Activated gamma-delta T cell (primary cell): Measurements from ENCODE around the gene BBX.
"Not testable (repeated sequence)": the region's sequence is repeated elsewhere in the genome, so short reads cannot be mapped to it uniquely, and the experiment has no call there.

Source experiments
- DNase-seq: peaks from one replicate; lab custom pipeline; 2025; lab: John Stamatoyannopoulos, UW

The BBX gene

DNA sequence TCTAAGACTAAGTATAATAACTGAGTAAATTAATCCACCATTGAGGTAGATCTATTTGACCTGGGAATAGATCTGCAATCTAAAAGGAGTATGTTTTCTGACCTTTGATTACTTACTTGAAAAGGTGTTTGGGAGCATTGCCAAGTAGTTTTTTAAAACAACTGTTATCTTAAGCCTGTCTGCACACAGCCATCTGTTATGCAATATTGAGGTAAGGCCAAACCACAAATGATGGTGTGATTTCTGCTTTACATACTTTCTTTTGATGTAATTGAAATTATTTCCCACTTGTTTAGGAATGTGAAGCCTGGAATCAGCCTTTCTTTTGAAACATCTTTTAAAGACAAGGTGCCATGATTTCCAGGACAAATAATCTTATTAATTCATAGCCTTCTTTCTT lies 274.0 kb downstream of the BBX start:
- no peak for DNase-seq

DNA sequence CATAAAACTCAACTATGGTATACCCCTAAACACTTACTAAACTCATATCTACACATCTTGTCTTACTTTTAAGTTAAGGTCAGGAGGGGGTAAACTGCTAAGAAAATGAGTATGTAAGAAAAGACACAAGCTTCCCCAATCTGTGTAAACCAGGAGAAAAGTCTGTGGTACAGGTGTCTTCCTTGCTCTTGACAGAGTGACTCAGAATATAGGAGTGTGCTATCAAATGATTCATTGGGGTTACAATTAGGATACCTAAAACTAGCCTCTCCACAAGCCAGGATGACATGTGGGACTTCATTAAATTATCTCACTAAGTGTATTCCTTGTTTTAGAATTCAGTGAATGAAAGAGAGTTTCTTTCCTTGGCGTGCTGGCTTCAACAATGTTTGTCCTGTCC lies 274.8 kb downstream of the BBX start:
- DNase-seq: no peak

DNA sequence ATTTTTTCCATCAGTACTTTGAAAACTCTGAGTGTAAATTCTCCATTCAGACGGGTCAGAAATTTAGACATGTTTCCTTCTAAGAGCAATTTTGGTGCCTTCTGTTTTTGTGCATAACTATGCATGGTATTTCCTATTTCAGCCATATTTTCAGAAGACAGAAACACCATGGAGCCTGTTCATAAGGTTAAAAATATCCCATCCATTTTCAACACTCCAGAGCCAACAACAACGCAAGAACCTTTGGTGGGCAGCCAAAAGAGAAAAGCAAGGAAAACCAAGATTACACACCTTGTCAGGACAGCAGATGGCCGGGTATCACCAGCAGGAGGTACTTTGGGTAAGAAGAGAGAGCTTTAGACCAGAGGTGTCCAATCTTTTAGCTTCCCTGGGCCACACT lies 275.6 kb downstream of the BBX start:
- DNase-seq: no peak

DNA sequence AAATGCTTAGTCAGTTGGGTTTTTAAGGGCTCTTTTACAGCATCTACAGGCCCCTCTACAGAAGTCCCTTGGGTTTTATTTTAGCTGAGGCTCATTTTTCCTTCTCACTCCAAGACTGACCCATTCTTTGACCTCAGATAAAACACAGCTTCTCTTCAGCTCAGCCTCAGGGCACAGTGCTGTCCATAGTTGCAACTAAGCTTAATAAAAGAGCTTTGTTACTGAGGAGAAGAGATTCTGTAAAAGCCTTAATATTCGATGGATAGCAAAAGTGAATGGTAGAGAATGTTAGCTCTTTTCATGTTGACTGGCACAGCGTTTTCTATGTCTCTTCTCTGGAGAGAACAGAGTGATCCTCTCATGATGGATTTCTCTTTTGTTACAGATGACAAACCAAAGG lies 277.9 kb downstream of the BBX start:
- DNase-seq: no peak

DNA sequence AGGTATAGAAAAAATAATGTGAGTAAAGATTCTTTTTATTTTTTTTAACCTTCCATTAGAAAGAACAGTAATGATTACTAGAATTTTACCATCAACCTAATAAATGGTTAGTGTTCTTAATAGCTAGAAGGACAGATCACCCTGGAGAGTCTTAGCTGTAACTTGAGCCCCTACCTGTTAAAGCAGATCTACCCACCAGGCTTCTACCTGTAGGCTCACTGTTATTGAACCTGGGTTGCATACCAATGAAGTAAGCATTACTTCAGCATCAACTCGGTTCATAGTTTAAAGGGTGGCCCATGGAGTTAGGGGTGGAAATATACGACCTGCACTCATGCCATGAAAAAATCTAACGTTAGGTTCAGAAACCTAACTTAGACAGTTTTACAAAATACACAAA lies 280.4 kb downstream of the BBX start:
- DNase-seq: no peak

DNA sequence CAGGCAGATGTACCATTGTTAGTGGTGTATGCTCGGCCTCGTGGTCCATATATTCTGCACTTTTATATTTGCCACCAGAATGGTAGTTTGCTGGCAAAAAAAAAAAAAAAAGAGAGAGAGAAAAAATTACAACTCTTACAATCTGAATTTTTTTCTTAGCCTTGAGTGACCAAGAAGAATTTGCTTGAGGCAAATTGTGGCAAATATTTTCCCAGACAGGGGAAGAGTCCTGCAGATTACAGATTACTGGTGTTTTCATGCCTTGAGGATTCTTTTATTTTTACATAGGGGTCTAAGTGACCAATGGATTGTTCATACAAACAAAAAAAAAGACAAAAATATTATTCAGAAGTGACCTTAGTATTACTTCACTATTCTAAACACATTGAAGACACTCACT lies 283.3 kb downstream of the BBX start:
- DNase-seq: no peak

DNA sequence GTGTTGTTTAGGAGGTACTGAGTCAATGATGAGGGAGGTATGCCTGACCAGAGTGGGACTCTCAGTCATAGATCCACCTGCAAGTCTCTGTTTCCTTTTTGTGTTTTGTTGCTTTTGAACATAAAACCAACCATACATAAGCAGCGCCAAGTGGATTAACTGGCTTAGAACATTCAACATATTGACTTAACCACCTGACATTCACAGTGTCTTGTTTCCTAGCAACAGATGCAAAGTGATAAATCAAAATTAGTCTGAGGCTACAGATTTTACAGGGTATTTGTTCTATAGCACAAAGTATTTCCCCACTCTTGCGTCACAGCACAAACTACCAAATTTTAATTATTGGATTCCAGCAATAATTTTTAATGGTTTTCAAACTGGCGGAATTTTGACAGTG lies 283.8 kb downstream of the BBX start:
- no peak for DNase-seq

DNA sequence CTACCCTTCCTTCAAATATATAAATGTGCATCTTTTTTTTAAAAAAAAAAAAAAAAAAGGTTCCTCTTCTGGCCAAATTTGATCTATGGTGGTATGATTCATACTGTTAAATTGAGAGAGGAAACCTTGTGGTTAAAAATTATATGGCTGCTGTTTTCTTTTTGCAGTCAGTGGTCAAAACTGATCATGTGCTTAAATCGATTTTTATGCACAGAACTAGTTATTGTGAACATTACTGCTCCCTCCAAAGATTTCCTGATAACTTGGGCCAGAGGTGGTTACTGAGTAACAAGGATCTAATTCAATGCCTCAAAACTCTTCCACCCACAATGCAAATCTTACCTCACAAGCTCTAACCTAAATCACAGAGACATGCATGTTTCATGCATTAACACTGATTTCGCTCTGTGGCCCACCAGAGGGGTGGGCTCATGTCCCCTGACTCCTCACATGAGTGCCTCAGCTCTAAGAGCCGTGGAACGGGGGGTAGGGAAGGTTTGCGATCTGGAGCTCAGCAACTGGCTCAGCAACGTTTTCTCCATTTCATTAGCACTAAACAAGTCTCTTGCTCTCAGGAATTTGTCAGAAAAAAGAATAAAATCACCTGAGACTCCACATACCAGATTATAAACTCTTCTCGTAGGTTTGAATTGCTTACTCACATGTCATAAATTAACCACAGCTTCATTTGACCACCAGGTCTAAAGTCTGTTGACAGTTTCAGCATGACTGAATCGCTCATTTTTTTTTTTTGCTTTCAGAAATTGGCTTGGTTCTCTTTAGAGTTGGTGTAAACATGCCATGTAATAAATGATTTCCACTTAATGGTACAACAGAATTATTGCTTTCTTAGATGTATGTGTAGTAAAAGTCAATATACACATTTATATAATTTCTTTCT lies 287.7 kb downstream of the BBX start:
- no peak for DNase-seq

DNA sequence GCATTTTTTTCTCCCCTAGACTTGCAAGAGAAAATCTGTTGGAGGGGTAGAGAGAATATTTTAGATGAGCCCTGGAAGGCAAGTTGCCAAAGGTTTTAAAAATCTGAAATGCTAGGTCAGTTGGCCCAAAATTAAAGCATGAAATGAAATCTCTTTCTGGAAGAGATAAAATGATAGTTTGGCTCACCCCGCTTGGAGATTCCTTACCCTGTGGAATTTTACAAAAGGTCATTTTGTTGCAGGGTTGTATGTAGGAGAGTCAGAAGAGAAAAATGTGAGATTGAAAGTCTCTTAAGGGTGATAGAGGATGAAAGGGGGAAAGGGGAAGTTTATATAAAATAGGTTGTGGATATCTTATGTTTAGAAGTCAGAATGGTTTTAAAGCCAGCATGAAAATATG lies 290.3 kb downstream of the BBX start:
- DNase-seq: no peak

DNA sequence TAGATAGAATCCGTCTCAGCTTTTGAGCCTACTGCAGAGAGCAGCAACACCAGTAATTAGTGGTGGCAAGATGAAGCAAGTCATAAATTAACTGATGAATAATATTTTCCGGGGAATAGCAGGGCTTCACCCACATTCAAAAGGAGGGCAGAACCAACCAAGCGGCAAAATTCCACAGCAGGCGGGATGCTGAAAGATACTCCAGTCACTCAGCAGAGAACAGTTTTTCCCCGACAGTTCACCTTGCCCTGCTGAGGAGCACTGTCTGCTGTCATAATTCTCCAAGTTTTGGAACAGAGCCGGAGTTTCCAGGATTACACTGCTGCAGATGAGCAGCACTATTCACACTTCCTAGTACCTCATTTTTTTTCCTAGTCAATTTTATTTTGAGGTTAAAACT lies 293.3 kb downstream of the BBX start:
- no peak for DNase-seq

DNA sequence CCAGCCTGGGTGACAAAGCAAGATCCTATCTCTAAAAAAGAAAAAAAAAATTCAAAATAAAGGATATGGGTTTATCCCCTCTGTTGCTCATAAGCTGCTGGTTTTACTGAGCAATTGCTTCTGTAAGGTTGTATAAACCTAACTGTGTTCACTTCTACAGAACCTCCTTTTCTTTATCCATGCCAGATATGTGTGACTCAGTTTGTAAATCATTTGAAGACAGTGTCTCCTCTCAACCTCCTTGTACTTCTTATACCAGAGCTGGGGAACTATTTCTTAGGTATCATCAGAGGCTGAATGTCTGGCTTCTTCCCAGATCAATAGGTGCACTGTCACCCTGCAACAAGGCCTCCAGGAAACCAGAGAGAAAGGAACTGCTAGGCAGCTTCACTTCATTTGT lies 294.3 kb downstream of the BBX start:
- no peak for DNase-seq

DNA sequence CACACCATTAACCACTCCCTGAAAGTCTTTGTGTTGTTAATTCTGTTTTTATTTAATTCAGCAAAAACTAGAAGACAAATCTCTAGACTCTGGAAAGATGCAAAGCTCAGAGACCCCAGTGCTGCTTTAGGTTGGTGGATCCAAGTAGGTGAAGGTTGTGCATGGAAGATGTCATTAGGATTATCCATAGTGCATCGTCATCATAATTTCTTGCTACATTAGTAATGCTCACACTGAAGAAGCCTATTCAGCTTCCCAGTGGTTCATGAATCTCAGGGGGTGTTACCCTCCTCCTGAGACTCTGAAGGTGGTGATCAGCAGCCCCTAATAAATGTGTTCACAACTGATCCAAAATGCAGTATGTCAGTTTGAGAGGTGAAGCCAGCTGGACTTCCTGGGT lies 295.3 kb downstream of the BBX start:
- DNase-seq: no peak

DNA sequence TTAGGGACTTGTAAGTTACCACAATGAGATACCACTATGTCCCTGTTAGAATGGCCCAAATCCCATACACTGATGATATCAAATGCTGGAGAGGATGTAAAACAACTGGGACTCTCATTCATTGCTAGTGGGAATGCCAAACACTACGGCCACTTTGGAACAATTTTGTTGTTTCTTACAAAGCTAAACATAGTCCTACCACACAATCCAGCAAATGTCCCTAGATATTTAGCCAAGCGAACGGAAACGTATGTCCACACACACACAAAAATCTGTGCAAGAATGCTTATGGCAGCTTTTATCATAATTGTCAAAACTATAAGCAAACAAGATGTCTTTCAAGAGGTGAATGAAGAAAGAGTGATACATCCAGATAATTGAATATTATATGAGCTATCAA lies 296.9 kb downstream of the BBX start:
- DNase-seq: no peak

DNA sequence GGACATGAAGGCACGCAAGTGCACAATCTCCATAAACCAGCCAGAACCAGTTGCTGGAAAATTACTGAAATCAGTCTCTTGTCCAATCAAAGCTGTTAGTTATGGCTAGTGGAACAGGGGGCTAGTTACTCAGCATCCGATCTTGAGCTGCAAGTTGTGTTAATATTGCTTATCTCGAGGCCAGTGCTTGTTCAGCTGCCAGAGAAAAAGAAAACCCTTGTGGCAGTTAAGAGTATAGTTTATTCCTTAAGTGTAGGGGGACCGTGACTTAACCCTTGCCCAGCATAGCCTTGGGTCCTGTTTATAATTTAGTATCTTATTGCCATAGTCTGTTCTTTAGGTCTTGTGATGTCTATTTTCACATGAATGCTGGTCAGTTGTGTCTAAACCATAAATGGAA lies 299.5 kb downstream of the BBX start:
- no peak for DNase-seq

DNA sequence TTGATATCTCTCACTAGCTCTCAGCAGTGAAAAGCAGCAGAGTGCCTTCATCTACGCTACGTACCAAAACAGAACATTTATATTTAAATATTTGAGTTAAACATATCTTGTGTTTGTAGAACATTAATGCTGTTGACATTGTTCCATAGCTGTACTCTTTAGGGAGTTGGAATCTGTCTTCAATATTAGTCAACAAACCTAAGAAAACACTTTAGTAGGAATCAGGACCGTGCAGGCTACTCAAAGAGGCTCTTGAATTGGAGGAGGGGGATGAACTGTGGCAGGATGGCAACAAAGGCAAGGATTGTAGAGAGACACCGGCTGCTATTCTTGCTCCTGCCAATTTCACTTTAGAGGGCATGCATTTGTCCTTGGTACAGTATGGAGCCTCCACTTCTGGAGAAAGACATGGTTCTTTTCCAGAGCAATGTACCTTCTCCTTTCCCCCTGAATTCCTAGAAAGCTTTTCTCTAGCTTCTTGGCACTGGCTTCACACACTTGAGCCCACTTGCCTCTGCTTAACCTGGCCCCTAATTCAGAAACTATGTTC lies 302.1 kb downstream of the BBX start:
- DNase-seq: no peak

DNA sequence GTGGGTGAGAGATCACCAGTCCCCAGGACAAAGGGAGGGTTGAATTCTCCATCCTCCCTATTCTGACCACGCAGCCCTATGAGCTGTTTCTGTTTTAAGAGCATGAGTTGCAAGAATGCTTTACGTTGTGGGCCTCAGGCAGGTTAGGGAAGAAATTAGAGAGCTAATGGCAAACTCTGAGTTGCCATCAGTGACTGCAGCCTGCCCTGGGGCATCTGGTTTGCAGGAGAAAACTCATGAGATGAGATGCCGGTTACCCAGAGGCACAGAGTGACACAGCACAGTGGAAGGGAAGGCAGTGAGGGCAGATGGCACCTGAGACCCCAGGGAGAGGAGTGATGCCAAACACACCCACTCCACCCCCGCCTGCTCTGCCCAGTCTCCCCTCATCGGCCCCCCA lies 302.8 kb downstream of the BBX start:
- DNase-seq: no peak

DNA sequence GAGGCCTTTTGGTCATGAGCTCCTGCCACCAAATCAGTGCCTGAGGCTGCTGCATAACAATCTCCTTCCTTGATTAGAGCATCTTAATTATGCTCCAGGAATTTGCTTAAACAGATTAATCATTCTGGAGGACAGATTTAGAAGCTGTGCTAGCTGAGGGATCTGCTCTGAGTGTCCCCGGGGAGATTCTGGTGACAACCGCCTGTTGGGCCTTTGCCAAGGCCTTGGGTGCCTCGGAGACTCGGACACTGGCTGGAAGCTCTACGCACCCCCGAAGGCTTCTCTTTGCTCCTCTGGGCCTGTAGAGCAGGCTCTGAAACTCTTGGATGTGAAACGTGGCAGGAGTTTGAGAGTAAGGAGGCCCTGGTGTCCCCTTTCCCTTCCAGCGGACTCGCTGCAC lies 304.0 kb downstream of the BBX start:
- no peak for DNase-seq

DNA sequence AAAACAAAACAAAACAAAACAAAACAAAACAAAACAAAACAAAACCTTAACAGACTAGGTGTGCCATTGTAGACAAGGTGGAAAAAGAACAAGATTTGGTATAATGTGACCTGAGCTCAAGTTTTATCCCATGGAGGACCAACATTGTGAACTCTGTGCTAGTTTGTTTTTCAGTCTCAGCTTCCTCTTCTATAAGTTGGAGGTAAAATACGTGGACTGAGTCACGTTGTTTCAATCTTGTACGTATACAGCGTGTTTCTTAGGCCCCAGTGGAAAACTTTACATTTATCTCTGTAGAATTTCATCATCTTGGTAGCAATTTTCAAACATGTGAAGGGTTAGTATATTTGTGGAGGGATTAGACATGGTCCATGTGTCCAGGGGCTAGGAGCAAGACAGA lies 306.4 kb downstream of the BBX start:
- no peak for DNase-seq

DNA sequence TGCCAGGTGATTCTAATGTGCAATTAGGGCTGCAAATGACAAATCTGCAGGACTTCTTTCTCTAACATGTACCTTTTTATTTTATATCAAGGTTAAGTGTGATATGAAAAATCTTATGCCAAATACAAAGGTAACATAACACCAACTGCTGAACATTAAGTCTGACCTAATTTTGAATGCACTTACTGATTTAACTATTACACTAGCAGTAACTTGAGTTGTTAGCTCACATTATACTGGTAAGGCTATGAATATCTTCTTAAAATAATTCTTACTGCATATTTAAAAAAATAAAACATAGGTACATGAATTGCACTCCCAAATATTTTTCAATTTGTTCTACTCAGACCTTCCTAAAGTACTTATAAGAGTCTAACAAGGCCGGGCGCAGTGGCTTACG lies 308.8 kb downstream of the BBX start:
- DNase-seq: no peak

DNA sequence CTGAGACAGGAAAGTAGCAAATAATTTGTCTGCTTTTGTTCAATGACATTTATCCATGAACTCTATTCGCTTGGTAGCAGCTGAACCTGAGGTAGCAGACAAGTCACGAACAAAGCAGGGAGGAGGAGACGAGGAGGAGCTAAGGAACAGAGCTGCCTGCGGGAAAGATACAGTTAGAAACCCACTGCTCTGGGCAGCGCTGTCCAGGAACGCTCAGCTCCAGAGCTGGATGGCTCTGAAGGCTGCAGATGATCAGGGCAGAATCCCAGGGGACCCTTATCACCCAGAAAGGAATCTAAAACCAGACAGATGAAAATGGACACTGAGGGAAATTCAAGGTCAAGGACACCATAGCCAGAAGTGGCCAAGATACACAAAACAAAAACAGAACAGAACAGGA lies 310.3 kb downstream of the BBX start:
- DNase-seq: no peak

DNA sequence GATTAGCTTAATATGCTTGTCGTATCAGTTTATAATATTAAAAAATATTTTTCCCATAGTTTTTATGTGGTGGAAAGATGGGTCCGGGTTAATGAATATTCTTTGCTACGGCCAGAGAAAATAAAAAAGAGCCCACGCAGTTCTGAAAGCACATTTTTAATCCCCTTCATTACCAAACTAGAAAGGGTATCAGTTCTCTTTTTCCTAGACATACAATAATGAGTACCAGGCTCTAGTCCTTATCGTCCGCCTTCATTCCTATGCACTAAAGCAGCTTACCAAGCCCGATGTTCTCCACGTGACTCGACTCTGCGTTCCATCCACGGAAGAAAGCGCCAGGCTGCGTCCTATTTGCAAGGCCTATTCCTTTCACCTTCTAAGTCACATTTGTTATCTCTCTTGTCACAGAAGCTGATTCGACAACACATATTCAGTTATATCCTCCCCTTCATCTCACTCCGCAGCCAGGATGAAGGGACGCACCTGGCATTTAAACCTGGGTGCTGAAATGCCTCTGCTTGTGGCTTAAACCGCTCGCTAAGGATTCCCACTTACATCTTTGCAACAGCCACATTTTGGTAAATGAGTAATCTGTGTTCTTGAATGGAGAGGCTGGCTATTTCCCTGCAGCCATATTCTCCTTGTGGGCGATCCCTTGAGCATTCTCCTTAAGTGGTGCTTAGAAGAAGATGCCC lies 311.1 kb downstream of the BBX start:
- no peak for DNase-seq

DNA sequence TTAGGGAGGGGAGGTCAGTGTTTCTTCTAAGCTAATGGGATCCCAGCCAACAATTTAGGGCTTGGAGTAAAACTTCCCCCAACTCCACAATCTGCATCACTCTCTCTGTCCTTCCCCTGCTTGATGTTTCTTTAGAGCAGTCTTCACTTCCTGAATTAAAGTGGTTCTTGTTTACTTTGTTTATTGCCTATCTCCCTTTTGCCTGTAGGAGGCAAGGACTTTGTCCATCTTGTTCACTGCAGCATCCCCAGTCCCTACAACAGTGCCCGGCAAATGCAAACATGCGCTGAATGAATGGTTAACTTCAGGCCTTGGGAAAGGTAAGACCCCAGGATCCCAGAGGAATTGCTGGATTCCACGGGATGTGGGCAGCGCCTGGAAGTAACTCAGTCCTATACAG lies 312.2 kb downstream of the BBX start:
- DNase-seq: not testable (repeated sequence)

DNA sequence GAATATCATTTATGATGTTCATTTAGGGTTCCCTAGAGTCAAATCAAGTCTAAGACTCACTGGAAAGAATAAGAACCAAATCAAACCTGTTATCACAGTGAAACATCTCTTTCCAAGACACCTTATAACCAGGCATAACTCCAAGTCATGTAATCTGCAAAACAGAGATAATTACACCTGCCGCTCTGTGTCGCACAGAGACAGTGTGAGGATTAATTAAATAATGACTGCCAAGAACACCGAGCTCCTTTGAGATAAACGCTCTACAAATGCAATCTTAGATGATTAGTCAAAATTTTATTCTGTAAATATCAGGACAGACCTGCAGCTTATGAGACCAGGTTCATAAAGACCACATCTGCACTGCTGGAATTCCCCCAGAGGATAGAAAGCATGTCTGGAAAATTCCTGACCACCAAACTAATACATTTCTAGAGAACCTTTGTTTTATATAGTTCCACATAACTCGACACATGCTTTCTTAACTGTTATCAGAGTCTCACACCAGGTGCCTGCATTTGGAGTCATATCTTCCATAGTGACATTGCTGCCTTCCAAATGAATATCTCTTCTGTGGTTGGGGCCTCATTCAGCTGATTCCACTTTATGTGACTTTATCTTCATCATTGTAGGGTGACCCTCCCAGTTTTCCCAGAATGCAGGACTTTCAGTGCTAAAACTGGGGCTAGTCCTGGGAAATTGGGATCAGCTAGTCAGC lies 315.3 kb downstream of the BBX start:
- DNase-seq: no peak
